Left cardiac atrium (tissue), 4 donors: Measurements from ENCODE around the gene C1QTNF5. TPM values are rescaled to one million over a fixed set of nuclear protein-coding genes. Genes with fewer than 3 reads are reported as not detected.

ENCODE experiments used
- ATAC-seq, 2 donors: fragments of 200-7000 bp; cut with Tn5 transposase; one replicate each; pipeline ENCODE4 v1.9.1; 2020; ENCODE audit warnings: mild to moderate bottlenecking in 2 of 2, moderate library complexity in 2 of 2
- DNase-seq: peaks from one replicate; pipeline ENCODE4 v3.0.0-alpha.2; 2020
- intact Hi-C, 2 donors: fragments of 100-400 bp; cut with DNase I; formaldehyde crosslinking; loops; one replicate each; pipeline versions ENCODE4 v1.14.1 to v1.15.1; 2022 to 2023
- total RNA-seq, 2 donors: library from RNA; stranded (reverse); fragmentation: NEBNext Ultra II Directional; extraction: Animal tissue kit (Norgen Biotek cat#: 25700); gene quantifications; one replicate each; pipeline ENCODE4 v1.2.1, GENCODE V29; 2021
- donor health status: DM: no; HTN: yes; CAD: no.
- donor health status: DM: no; HTN: yes; CAD: no; lungs with severe emphysema.
- donor health status: DM: yes; HTN: yes; CAD: no.
- donor health status: Dilated cardiomyopathy.

C1QTNF5 gene
- total RNA-seq, 2 donors from 2014 or later: 25.1 to 39.9 TPM

- ATAC-seq (no peak), DNase-seq (no peak)
- intact Hi-C loops: loop anchor here in 1 of 2 donors (10.0 kb wide), 1 partner anchor 125 kb away; the partner anchor contains the start of gene CBL
These were observed 11.4 kb downstream of the C1QTNF5 start for GRCh38 chr11:119329320-119329719.

GRCh38 chr11:119324189-119324588, 16.5 kb downstream of the C1QTNF5 start:
- ATAC-seq: no peak
- no peak for DNase-seq
- intact Hi-C loops: loop anchor here (5.0 to 10.0 kb wide), 2 partner anchors 117 to 119 kb away; partner anchors contain the start of gene CBL (in 2 of the 2)

- DNase-seq (peak; percentile 77), ATAC-seq (no peak)
- intact Hi-C loops: loop anchor here (5.0 to 10.0 kb wide), 2 partner anchors 116 to 119 kb away; partner anchors contain the start of gene CBL (in 2 of the 2)
These were observed 17.1 kb downstream of the C1QTNF5 start for GRCh38 chr11:119323532-119324033.

GRCh38 chr11:119322921-119323531, 17.7 kb downstream of the C1QTNF5 start:
- intact Hi-C loops: loop anchor here (5.0 to 10.0 kb wide), 2 partner anchors 116 to 118 kb away; partner anchors contain the start of gene CBL (in 2 of the 2)
- no peak for DNase-seq

GRCh38 chr11:119322360-119322739, 18.3 kb downstream of the C1QTNF5 start:
- intact Hi-C loops: loop anchor here (5.0 to 10.0 kb wide), 2 partner anchors 115 to 118 kb away; partner anchors contain the start of gene CBL (in 2 of the 2)
- ATAC-seq (no peak), DNase-seq (no peak)

More at GRCh38 chr11:119322921-119323531, 17.7 kb downstream of the C1QTNF5 start:
- no peak for ATAC-seq

GRCh38 chr11:119320776-119321524, 19.7 kb downstream of the C1QTNF5 start:
- ATAC-seq: peak; percentile 45 to 66
- peak; percentile 82 for DNase-seq
- intact Hi-C loops: loop anchor here (5.0 to 10.0 kb wide), 2 partner anchors 114 to 116 kb away; partner anchors contain the start of gene CBL (in 2 of the 2)

GRCh38 chr11:119320240-119320775, 20.4 kb downstream of the C1QTNF5 start:
- intact Hi-C loops: loop anchor here (5.0 to 10.0 kb wide), 2 partner anchors 113 to 116 kb away; partner anchors contain the start of gene CBL (in 2 of the 2)
- ATAC-seq (peak in 1 of 2 donors; percentile 0), DNase-seq (no peak)

- ATAC-seq: no peak
- intact Hi-C loops: loop anchor here (5.0 to 10.0 kb wide), 2 partner anchors 112 to 115 kb away; partner anchors contain the start of gene CBL (in 2 of the 2)
- DNase-seq: peak; percentile 67
These were observed 20.9 kb downstream of the C1QTNF5 start for GRCh38 chr11:119319700-119320239.

- intact Hi-C loops: no loop called here
These were observed 21.5 kb downstream of the C1QTNF5 start for GRCh38 chr11:119319136-119319699.

GRCh38 chr11:119318240-119319135, 22.2 kb downstream of the C1QTNF5 start:
- DNase-seq: peak; percentile 60
- ATAC-seq: no peak
- intact Hi-C loops: no loop called here

More at GRCh38 chr11:119319136-119319699, 21.5 kb downstream of the C1QTNF5 start:
- no peak for DNase-seq
- no peak for ATAC-seq

GRCh38 chr11:119317592-119318239, 23.0 kb downstream of the C1QTNF5 start:
- DNase-seq: no peak
- intact Hi-C loops: no loop called here
- ATAC-seq: no peak

- ATAC-seq: peak; percentile 35 to 42
These were observed 23.7 kb downstream of the C1QTNF5 start, which contains the start of gene MCAM for GRCh38 chr11:119316729-119317591. Gene MCAM, minus strand, starts transcription at chr11:119317130. Its CDS starts 29 bp downstream, at chr11:119317101.

GRCh38 chr11:119316016-119316728, 24.5 kb downstream of the C1QTNF5 start:
- DNase-seq (peak; percentile 74), ATAC-seq (peak; percentile 40 to 49)
- intact Hi-C loops: no loop called here

More at GRCh38 chr11:119316729-119317591, 23.7 kb downstream of the C1QTNF5 start, which contains the start of gene MCAM:
- intact Hi-C loops: no loop called here
- peak; percentile 69 for DNase-seq

GRCh38 chr11:119315131-119316015, 25.3 kb downstream of the C1QTNF5 start:
- ATAC-seq (peak; percentile 53 to 56), DNase-seq (peak; percentile 59)
- intact Hi-C loops: no loop called here
